Neural progenitor cell (in vitro differentiated cells): ENCODE data around the gene SIN3B. TPM values are rescaled to one million over a fixed set of nuclear protein-coding genes. Genes with fewer than 3 reads are reported as not detected.
A peak's percentile ranks its signal among the peaks of the same experiment; 100 is the strongest.

ENCODE experiments used
- DNase-seq: peaks from one replicate; pipeline ENCODE4 v3.0.0-alpha.2; 2016; ENCODE audit warnings: low spot score
- H2AFZ ChIP-seq: fragments of 200-600 bp; sonication (generic); replicated peaks from 2 replicates; pipeline ENCODE4 v1.6.1; 2016; ENCODE audit warnings: antibody characterized with exemption
- H3F3A ChIP-seq: fragments of 200-600 bp; sonication (generic); 2 replicates; pipeline ENCODE4 v1.6.1; 2016; ENCODE audit warnings: antibody characterized with exemption, low read depth
- H3K27ac ChIP-seq: fragments of 200-600 bp; sonication (generic); 2 replicates; pipeline ENCODE4 v1.5.1; 2016; ENCODE audit warnings: mild to moderate bottlenecking
- H3K27me3 ChIP-seq: fragments of 200-600 bp; sonication (generic); 2 replicates; pipeline ENCODE4 v1.6.1; 2016; ENCODE audit warnings: mild to moderate bottlenecking, moderate library complexity
- H3K36me3 ChIP-seq: fragments of 200-600 bp; sonication (generic); 2 replicates; pipeline ENCODE4 v1.5.1; 2016
- H3K4me1 ChIP-seq: fragments of 200-600 bp; sonication (generic); 2 replicates; pipeline ENCODE4 v1.6.1; 2016; ENCODE audit warnings: mixed run types
- H3K4me2 ChIP-seq: fragments of 200-600 bp; sonication (generic); 2 replicates; pipeline ENCODE4 v1.6.1; 2016
- H3K4me3 ChIP-seq: fragments of 200-600 bp; sonication (generic); 2 replicates; pipeline ENCODE4 v1.5.1; 2016
- H3K79me2 ChIP-seq: fragments of 200-600 bp; sonication (generic); 2 replicates; pipeline ENCODE4 v1.6.1; 2016; ENCODE audit warnings: low read depth
- H3K9ac ChIP-seq: fragments of 200-600 bp; sonication (generic); 2 replicates; pipeline ENCODE4 v1.6.1; 2016
- H3K9me3 ChIP-seq: fragments of 200-600 bp; sonication (generic); 2 replicates; pipeline ENCODE4 v1.5.1; 2016; ENCODE audit warnings: low read depth
- H4K20me1 ChIP-seq: fragments of 200-600 bp; sonication (generic); 2 replicates; pipeline ENCODE4 v1.6.1; 2016; ENCODE audit warnings: low read depth
- H3K27ac Mint-ChIP-seq: 3 replicates; pipeline ENCODE4 v1.8.0; 2021; ENCODE audit warnings: mixed read lengths
- H3K27me3 Mint-ChIP-seq: 2 replicates; pipeline ENCODE4 v1.8.0; 2022; ENCODE audit warnings: low read depth, mild to moderate bottlenecking, inconsistent platforms, moderate library complexity, mixed read lengths; ENCODE audit not compliant: insufficient read depth
- H3K36me3 Mint-ChIP-seq: 3 replicates; pipeline ENCODE4 v1.8.0; 2021; ENCODE audit warnings: mixed read lengths
- H3K4me1 Mint-ChIP-seq: 3 replicates; pipeline ENCODE4 v1.8.0; 2021; ENCODE audit warnings: mixed read lengths
- H3K4me3 Mint-ChIP-seq: 3 replicates; pipeline ENCODE4 v1.8.0; 2021; ENCODE audit warnings: mild to moderate bottlenecking, moderate library complexity, mixed read lengths
- H3K9me3 Mint-ChIP-seq: 3 replicates; pipeline ENCODE4 v1.8.0; 2020; ENCODE audit warnings: mixed read lengths
- CTCF ChIP-seq: fragments of 200-600 bp; sonication (generic); IDR thresholded peaks from 2 replicates; pipeline ENCODE4 v1.5.1; 2017; ENCODE audit warnings: antibody characterized with exemption, mild to moderate bottlenecking
- EZH2 ChIP-seq: fragments of 200-600 bp; sonication (generic); IDR thresholded peaks from 2 replicates; pipeline ENCODE4 v1.6.1; 2017; ENCODE audit warnings: antibody characterized with exemption, mild to moderate bottlenecking, moderate library complexity
- EZH2phosphoT487 ChIP-seq: fragments of 200-600 bp; sonication (generic); IDR thresholded peaks from 2 replicates; pipeline ENCODE4 v1.6.1; 2017; ENCODE audit warnings: antibody characterized with exemption
- total RNA-seq: library from RNA; depleted of rRNA; stranded (reverse); fragments of >200 nt; gene quantifications from 2 replicates; pipeline ENCODE4 v1.2.3, GENCODE V29; 2015; ENCODE audit warnings: low replicate concordance

The SIN3B gene
- total RNA-seq, 1 donor from 2014 or later = 21.2 TPM

DNA sequence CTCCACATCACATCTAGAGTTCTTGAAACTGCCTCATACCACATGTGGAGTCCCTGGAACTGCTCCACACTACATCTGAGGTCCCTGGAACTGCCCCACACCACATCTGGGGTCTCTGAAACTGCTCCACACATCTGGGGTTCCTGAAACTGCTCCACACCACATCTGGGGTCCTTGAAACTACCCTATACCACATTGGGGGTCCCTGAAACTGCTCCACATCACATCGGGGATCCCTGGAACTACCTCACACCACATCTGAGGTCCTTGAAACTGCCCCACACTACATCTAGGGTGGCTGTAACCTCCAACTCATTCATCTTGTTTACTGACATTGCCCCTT lies 93.4 kb downstream of the SIN3B start:
- Mint-ChIP-seq H3K9me3 (peaks cover 12% of the 10 kb centered on the region), H3K27me3 (peaks cover 4% of the 10 kb centered on the region), H3K36me3 (no peaks in the 10 kb centered on the region), H3K4me3 (no peak overlapping the region), H3K27ac (peak overlapping the region; percentile 15), H3K4me1 (no peaks in the 10 kb centered on the region)
- no peaks in the 10 kb centered on the region for H3K9me3 ChIP-seq
- H3K4me1 ChIP-seq = no peaks in the 10 kb centered on the region
- no peak overlapping the region for H3K4me3 ChIP-seq
- DNase-seq = no peak
- H3K27ac ChIP-seq = no peak overlapping the region
- H3K9ac ChIP-seq = no peak overlapping the region
- H2AFZ ChIP-seq = no peak overlapping the region
- H3K79me2 ChIP-seq = no peaks in the 10 kb centered on the region
- no peaks in the 10 kb centered on the region for H3F3A ChIP-seq
- H3K4me2 ChIP-seq = no peak overlapping the region
- H3K27me3 ChIP-seq = no peaks in the 10 kb centered on the region
- no peaks in the 10 kb centered on the region for H4K20me1 ChIP-seq
- TF ChIP-seq CTCF = no peak
- TF ChIP-seq EZH2 = no peak
- no peak for TF ChIP-seq EZH2phosphoT487
- no peaks in the 10 kb centered on the region for H3K36me3 ChIP-seq

DNA sequence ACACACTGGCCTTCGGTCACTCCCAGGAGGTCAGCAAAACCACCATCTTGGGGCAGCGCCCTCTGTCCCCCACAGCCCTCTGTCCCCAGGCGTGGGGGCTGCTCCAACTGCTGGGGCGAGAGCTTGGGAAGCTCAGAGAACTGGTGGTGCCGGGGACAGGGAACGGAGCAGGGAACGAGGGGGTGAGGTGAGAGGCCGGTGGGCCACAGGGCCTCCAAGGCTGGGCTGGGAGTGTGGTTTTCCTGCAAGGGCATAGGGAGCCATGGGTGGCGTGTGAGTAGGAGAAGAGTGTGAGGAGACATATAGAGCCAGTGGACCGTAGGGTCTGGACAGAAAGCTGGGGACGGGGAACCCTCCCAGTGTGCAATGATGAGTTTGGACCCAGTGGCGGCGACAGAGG lies 93.8 kb downstream of the SIN3B start:
- TF ChIP-seq CTCF = no peak
- no peak for TF ChIP-seq EZH2phosphoT487
- no peak for TF ChIP-seq EZH2
- H3K27ac ChIP-seq = no peak overlapping the region
- no peak for DNase-seq
- no peaks in the 10 kb centered on the region for H3K9me3 ChIP-seq
- H4K20me1 ChIP-seq = no peaks in the 10 kb centered on the region
- no peak overlapping the region for H3K4me3 Mint-ChIP-seq
- H2AFZ ChIP-seq = no peak overlapping the region
- peaks cover 7% of the 10 kb centered on the region for H3K27me3 Mint-ChIP-seq
- no peaks in the 10 kb centered on the region for H3K79me2 ChIP-seq
- no peaks in the 10 kb centered on the region for H3K36me3 Mint-ChIP-seq
- H3K36me3 ChIP-seq = no peaks in the 10 kb centered on the region
- no peaks in the 10 kb centered on the region for H3K27me3 ChIP-seq
- H3K9ac ChIP-seq = no peak overlapping the region
- no peaks in the 10 kb centered on the region for H3F3A ChIP-seq
- no peak overlapping the region for H3K4me3 ChIP-seq
- H3K4me1 ChIP-seq = no peaks in the 10 kb centered on the region
- H3K9me3 Mint-ChIP-seq = peaks cover 14% of the 10 kb centered on the region
- H3K4me1 Mint-ChIP-seq = no peaks in the 10 kb centered on the region
- H3K27ac Mint-ChIP-seq = peak overlapping the region; percentile 15
- no peak overlapping the region for H3K4me2 ChIP-seq

- Histone ChIP-seq H3K4me2 (no peak overlapping the region), H3F3A (no peaks in the 10 kb centered on the region), H3K4me1 (no peaks in the 10 kb centered on the region), H3K9ac (no peak overlapping the region), H3K27ac (no peak overlapping the region), H4K20me1 (no peaks in the 10 kb centered on the region), H2AFZ (no peak overlapping the region), H3K9me3 (no peaks in the 10 kb centered on the region), H3K4me3 (no peak overlapping the region), H3K36me3 (no peaks in the 10 kb centered on the region), H3K79me2 (no peaks in the 10 kb centered on the region), H3K27me3 (no peaks in the 10 kb centered on the region)
- Mint-ChIP-seq H3K4me3 (no peak overlapping the region), H3K27ac (no peak overlapping the region), H3K36me3 (no peaks in the 10 kb centered on the region), H3K4me1 (no peaks in the 10 kb centered on the region), H3K9me3 (peaks cover 24% of the 10 kb centered on the region), H3K27me3 (peaks cover 12% of the 10 kb centered on the region)
- no peak for TF ChIP-seq EZH2phosphoT487
- no peak for DNase-seq
These were observed 98.7 kb downstream of the SIN3B start for GRCh38 chr19:16927883-16928282.

- Histone ChIP-seq H3K9me3 (no peaks in the 10 kb centered on the region), H4K20me1 (no peaks in the 10 kb centered on the region), H3K4me3 (no peak overlapping the region), H3F3A (no peaks in the 10 kb centered on the region), H3K4me1 (no peaks in the 10 kb centered on the region), H3K9ac (no peak overlapping the region), H3K27me3 (no peaks in the 10 kb centered on the region), H2AFZ (no peak overlapping the region), H3K36me3 (no peaks in the 10 kb centered on the region), H3K4me2 (no peak overlapping the region), H3K79me2 (no peaks in the 10 kb centered on the region), H3K27ac (no peak overlapping the region)
- Mint-ChIP-seq H3K4me3 (no peak overlapping the region), H3K27ac (no peak overlapping the region), H3K27me3 (peaks cover 12% of the 10 kb centered on the region), H3K4me1 (no peaks in the 10 kb centered on the region), H3K36me3 (no peaks in the 10 kb centered on the region), H3K9me3 (peaks cover 24% of the 10 kb centered on the region)
- DNase-seq = no peak
- TF ChIP-seq CTCF (no peak), EZH2phosphoT487 (no peak), EZH2 (no peak)
These were observed 99.2 kb downstream of the SIN3B start for GRCh38 chr19:16928351-16928750.
